B cell (primary cell): ENCODE measurements around the gene THSD4. TPM values are rescaled to one million over a fixed set of nuclear protein-coding genes. Genes with fewer than 3 reads are reported as not detected.

Experiments
- ATAC-seq: fragments of 200-7000 bp; cut with Tn5 transposase; one replicate; pipeline ENCODE4 v1.10.0; 2021; ENCODE audit warnings: low read depth, mild to moderate bottlenecking, moderate number of reproducible peaks, moderate library complexity
- CTCF ChIA-PET: fragments of 350-600 bp; sonication (Branson Sonifier 250); formaldehyde crosslinking; loops from one replicate; lab custom pipeline; 2021; ENCODE audit warnings: antibody characterized with exemption, inconsistent platforms; lab: Charles Lee
- POLR2A ChIA-PET: fragments of 350-600 bp; sonication (Branson Sonifier 250); formaldehyde crosslinking; loops from one replicate; lab custom pipeline; 2021; ENCODE audit warnings: antibody characterized with exemption; lab: Charles Lee
- DNase-seq: peaks from one replicate; pipeline ENCODE4 v3.0.0; 2013
- H2AFZ ChIP-seq: 2 replicates; pipeline ENCODE4 v1.6.1; 2012; ENCODE audit warnings: mild to moderate bottlenecking, low read depth, low read length; ENCODE audit not compliant: insufficient read depth, poor library complexity, severe bottlenecking
- H3K27ac ChIP-seq, 2 donors: 1 replicate in 1 of 2; 2 replicates in 1 of 2; pipeline ENCODE4 v1.5.1; 2012 to 2013; ENCODE audit warnings: low read length in 2 of 2, mild to moderate bottlenecking in 2 of 2, moderate library complexity in 1 of 2
- H3K27me3 ChIP-seq, 4 experiments: fragments of 200-600 bp in 1 of 4; sonication (generic) in 1 of 4; replicated peaks in 1 of 4; 1 replicate in 2 of 4; 2 replicates in 2 of 4; pipeline versions ENCODE4 v1.6.1 to v1.7.0; 2013 to 2016; ENCODE audit warnings: low read length in 3 of 4, mild to moderate bottlenecking in 2 of 4, mixed read lengths in 1 of 4, moderate library complexity in 1 of 4; ENCODE audit not compliant: insufficient read depth in 4 of 4, control insufficient read depth in 3 of 4; ENCODE audit errors: control extremely low read depth in 1 of 4
- H3K36me3 ChIP-seq, 2 experiments: replicated peaks in 1 of 2; 1 replicate in 1 of 2; 2 replicates in 1 of 2; pipeline versions ENCODE4 v1.6.1 to v1.7.1; 2013; ENCODE audit warnings: low read length in 1 of 2; ENCODE audit not compliant: insufficient read depth in 2 of 2, control insufficient read depth in 1 of 2; ENCODE audit errors: control extremely low read depth in 1 of 2, extremely low read depth in 1 of 2
- H3K4me1 ChIP-seq, 2 donors: fragments of 200-600 bp in 1 of 2; sonication (generic) in 1 of 2; 1 replicate in 1 of 2; 2 replicates in 1 of 2; pipeline versions ENCODE4 v1.5.1 to v1.6.1; 2013 to 2017; ENCODE audit warnings: low read length in 2 of 2; ENCODE audit not compliant: control insufficient read depth in 2 of 2, insufficient read depth in 2 of 2
- H3K4me2 ChIP-seq: replicated peaks from 2 replicates; pipeline ENCODE3; 2012; ENCODE audit warnings: mild to moderate bottlenecking, low read depth, low read length; ENCODE audit not compliant: poor library complexity, severe bottlenecking
- H3K4me3 ChIP-seq, 5 experiments: fragments of 200-600 bp in 1 of 5; sonication (generic) in 1 of 5; 1 replicate in 3 of 5; 2 replicates in 2 of 5; pipeline versions ENCODE4 v1.5.1 to v1.7.0; 2011 to 2016; ENCODE audit warnings: low read length in 4 of 5, mild to moderate bottlenecking in 4 of 5, low read depth in 2 of 5, control low read depth in 1 of 5, moderate library complexity in 1 of 5; ENCODE audit not compliant: insufficient read depth in 1 of 5; ENCODE audit errors: control extremely low read depth in 1 of 5, extremely low read depth in 1 of 5
- H3K79me2 ChIP-seq: fragments of 200-600 bp; sonication (generic); one replicate; pipeline ENCODE4 v1.6.0; 2016; ENCODE audit warnings: low read length; ENCODE audit not compliant: control insufficient read depth, insufficient read depth
- H3K9ac ChIP-seq: fragments of 200-600 bp; sonication (generic); 2 replicates; pipeline ENCODE4 v1.6.1; 2017; ENCODE audit warnings: mild to moderate bottlenecking, low read length, moderate library complexity
- H3K9me3 ChIP-seq, 3 donors: one replicate each; pipeline versions ENCODE4 v1.6.1 to v1.7.1; 2013; ENCODE audit warnings: low read length in 2 of 3; ENCODE audit not compliant: control insufficient read depth in 2 of 3, insufficient read depth in 1 of 3; ENCODE audit errors: control extremely low read depth in 1 of 3
- H4K20me1 ChIP-seq: 2 replicates; pipeline ENCODE4 v1.6.0; 2012; ENCODE audit warnings: mild to moderate bottlenecking, low read length; ENCODE audit not compliant: insufficient read depth, control insufficient read depth, poor library complexity, severe bottlenecking
- H3K27ac Mint-ChIP-seq: one replicate; pipeline ENCODE4 v1.8.0; 2021; ENCODE audit warnings: mixed read lengths
- H3K27me3 Mint-ChIP-seq: one replicate; pipeline ENCODE4 v1.8.0; 2021; ENCODE audit warnings: mixed read lengths
- H3K4me1 Mint-ChIP-seq: one replicate; pipeline ENCODE4 v1.8.0; 2021; ENCODE audit warnings: mixed read lengths
- H3K4me3 Mint-ChIP-seq: one replicate; pipeline ENCODE4 v1.8.0; 2021; ENCODE audit warnings: mixed read lengths
- H3K9me3 Mint-ChIP-seq: one replicate; pipeline ENCODE4 v1.8.0; 2022; ENCODE audit warnings: mixed read lengths; ENCODE audit not compliant: insufficient read depth
- EZH2 ChIP-seq: IDR thresholded peaks from 2 replicates; pipeline ENCODE4 v1.6.1; 2012; ENCODE audit warnings: borderline replicate concordance, low read depth, mild to moderate bottlenecking, moderate library complexity, low read length; ENCODE audit not compliant: insufficient read depth, poor library complexity, severe bottlenecking
- WGBS: methylation state at CpG from one replicate; pipeline ENCODE4 v1.1.5; 2013; ENCODE audit warnings: missing lambda C conversion rate; ENCODE audit not compliant: insufficient coverage; 5-methylcytosine and 5-hydroxymethylcytosine counted together
- intact Hi-C: fragments of 100-400 bp; cut with micrococcal nuclease; formaldehyde crosslinking; loops from one replicate; pipeline ENCODE4 v1.10.0; 2022
- polyA plus RNA-seq: library from polyadenylated mRNA; depleted of rRNA; stranded (reverse); fragments of >200 nt; gene quantifications from 2 replicates; pipeline ENCODE4 v1.2.3, GENCODE V29; 2012
- total RNA-seq, 2 donors: library from RNA; stranded (reverse); fragments of 120-200 nt in 1 of 2; gene quantifications; 1 replicate in 1 of 2; 2 replicates in 1 of 2; pipeline versions ENCODE4 v1.2.3 to v1.2.4, GENCODE V29; 2013 to 2022
- TF ChIP-seq, protein P1 (sequence below): fragments of 200-600 bp; IDR thresholded peaks from one replicate; pipeline ENCODE4 v1.8.0; 2022; ENCODE audit warnings: antibody characterized with exemption, mild to moderate bottlenecking

The THSD4 gene
- total and polyA plus RNA-seq, 2 donors (not counting 1 experiment from before 2014, with no cell fraction given), result not detected

GRCh38 chr15:71362556-71362955 is 247.3 kb downstream of the THSD4 start:
- H3K4me3 Mint-ChIP-seq, result no peak overlapping the region
- Histone ChIP-seq H3K27ac (no peak overlapping the region), H2AFZ (no peak overlapping the region), H3K9ac (no peak overlapping the region), H3K79me2 (no peaks in the 10 kb centered on the region), H3K4me2 (no peak overlapping the region), H4K20me1 (no peaks in the 10 kb centered on the region), H3K36me3 (no peaks in the 10 kb centered on the region), H3K9me3 (peaks cover 0 to 4% (median 0%) of the 10 kb centered on the region in 3 donors), H3K4me1 (no peaks in the 10 kb centered on the region), H3K27me3 (no peaks in the 10 kb centered on the region), H3K4me3 (no peak overlapping the region)
- ChIA-PET POLR2A (no interaction called here), CTCF (no interaction called here)
- WGBS, result no CpG with 5 or more reads among the region's 8 CpGs
- no peaks in the 10 kb centered on the region for H3K9me3 Mint-ChIP-seq
- no peaks in the 10 kb centered on the region for H3K4me1 Mint-ChIP-seq
- ATAC-seq, result no peak
- H3K27me3 Mint-ChIP-seq, result no peaks in the 10 kb centered on the region
- H3K27ac Mint-ChIP-seq, result no peak overlapping the region
- no peak for DNase-seq
- intact Hi-C loops, result no loop called here
- TF ChIP-seq, protein P1, sequence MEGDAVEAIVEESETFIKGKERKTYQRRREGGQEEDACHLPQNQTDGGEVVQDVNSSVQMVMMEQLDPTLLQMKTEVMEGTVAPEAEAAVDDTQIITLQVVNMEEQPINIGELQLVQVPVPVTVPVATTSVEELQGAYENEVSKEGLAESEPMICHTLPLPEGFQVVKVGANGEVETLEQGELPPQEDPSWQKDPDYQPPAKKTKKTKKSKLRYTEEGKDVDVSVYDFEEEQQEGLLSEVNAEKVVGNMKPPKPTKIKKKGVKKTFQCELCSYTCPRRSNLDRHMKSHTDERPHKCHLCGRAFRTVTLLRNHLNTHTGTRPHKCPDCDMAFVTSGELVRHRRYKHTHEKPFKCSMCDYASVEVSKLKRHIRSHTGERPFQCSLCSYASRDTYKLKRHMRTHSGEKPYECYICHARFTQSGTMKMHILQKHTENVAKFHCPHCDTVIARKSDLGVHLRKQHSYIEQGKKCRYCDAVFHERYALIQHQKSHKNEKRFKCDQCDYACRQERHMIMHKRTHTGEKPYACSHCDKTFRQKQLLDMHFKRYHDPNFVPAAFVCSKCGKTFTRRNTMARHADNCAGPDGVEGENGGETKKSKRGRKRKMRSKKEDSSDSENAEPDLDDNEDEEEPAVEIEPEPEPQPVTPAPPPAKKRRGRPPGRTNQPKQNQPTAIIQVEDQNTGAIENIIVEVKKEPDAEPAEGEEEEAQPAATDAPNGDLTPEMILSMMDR, result no peak
- no peak for TF ChIP-seq EZH2

GRCh38 chr15:71362987-71363968 is 248.0 kb downstream of the THSD4 start:
- Histone ChIP-seq H3K27ac (no peak overlapping the region), H4K20me1 (no peaks in the 10 kb centered on the region), H3K4me1 (no peaks in the 10 kb centered on the region), H3K9me3 (peaks cover 0 to 4% (median 0%) of the 10 kb centered on the region in 3 donors), H3K27me3 (no peaks in the 10 kb centered on the region), H2AFZ (no peak overlapping the region), H3K4me2 (no peak overlapping the region), H3K9ac (no peak overlapping the region), H3K79me2 (no peaks in the 10 kb centered on the region), H3K4me3 (no peak overlapping the region), H3K36me3 (no peaks in the 10 kb centered on the region)
- ATAC-seq, result no peak
- no peak for TF ChIP-seq EZH2
- TF ChIP-seq, protein P1, result no peak
- no peak overlapping the region for H3K27ac Mint-ChIP-seq
- DNase-seq, result no peak
- no peak overlapping the region for H3K4me3 Mint-ChIP-seq
- H3K27me3 Mint-ChIP-seq, result no peaks in the 10 kb centered on the region
- no peaks in the 10 kb centered on the region for H3K4me1 Mint-ChIP-seq
- WGBS, result 77% methylated on average over 5 of the region's 11 CpGs
- CTCF ChIA-PET, result no interaction called here
- no peaks in the 10 kb centered on the region for H3K9me3 Mint-ChIP-seq
- intact Hi-C loops, result no loop called here
- POLR2A ChIA-PET, result no interaction called here
